Muscle layer of colon (tissue), 2 donors: ENCODE measurements around the gene MARK4.
"Not testable (repeated sequence)": the region's sequence is repeated elsewhere in the genome, so short reads cannot be mapped to it uniquely, and the experiment has no call there.

ENCODE experiments used
- H3K27ac ChIP-seq: one replicate; pipeline ENCODE4 v1.7.0; 2013; ENCODE audit warnings: low read depth, mild to moderate bottlenecking, low read length, moderate library complexity
- H3K27me3 ChIP-seq, 2 donors: one replicate each; pipeline ENCODE4 v1.7.0; 2013; ENCODE audit warnings: low read length in 2 of 2, mild to moderate bottlenecking in 2 of 2; ENCODE audit not compliant: insufficient read depth in 2 of 2, control insufficient read depth in 1 of 2
- H3K36me3 ChIP-seq: one replicate; pipeline ENCODE4 v1.7.0; 2013; ENCODE audit warnings: mild to moderate bottlenecking, low read length; ENCODE audit not compliant: insufficient read depth
- H3K4me1 ChIP-seq: one replicate; pipeline ENCODE4 v1.7.0; 2013; ENCODE audit warnings: mild to moderate bottlenecking, low read length; ENCODE audit not compliant: insufficient read depth
- H3K4me3 ChIP-seq, 2 donors: one replicate each; pipeline ENCODE4 v1.7.0; 2013; ENCODE audit warnings: low read length in 2 of 2, low read depth in 1 of 2, mild to moderate bottlenecking in 1 of 2, moderate library complexity in 1 of 2
- H3K9ac ChIP-seq: one replicate; pipeline ENCODE4 v1.7.0; 2013; ENCODE audit warnings: low read length
- H3K9me3 ChIP-seq: one replicate; pipeline ENCODE4 v1.7.0; 2013; ENCODE audit warnings: mild to moderate bottlenecking, low read length
- donor health status: abdominal sarcoma.
- donor health status: Adenocarcinoma of cecum.

The MARK4 gene

DNA sequence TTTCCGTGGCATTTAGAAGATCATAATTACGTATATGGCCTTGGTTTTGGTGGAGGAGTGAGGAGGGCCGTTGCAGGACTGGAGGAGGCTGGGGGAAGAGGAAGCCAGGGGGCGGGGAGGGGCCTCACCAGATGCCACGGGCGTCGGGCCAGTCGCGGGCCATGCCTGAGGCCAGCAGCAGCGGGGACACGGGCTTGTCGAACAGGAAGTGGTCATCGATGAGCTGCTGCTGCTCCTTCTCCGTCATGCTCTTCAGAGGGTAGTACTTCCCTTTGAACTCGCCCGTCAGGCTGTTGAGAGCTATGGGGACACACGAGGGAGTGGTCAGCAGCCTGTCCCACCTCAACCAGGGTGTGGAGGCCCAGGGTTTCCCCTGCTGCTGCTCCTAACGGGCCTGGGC is 60.5 kb downstream of the MARK4 start:
- Histone ChIP-seq H3K4me1 (no peaks in the 10 kb centered on the region), H3K27ac (no peak overlapping the region), H3K27me3 (no peaks in the 10 kb centered on the region), H3K36me3 (no peaks in the 10 kb centered on the region), H3K9ac (no peak overlapping the region), H3K9me3 (no peaks in the 10 kb centered on the region), H3K4me3 (no peak overlapping the region)

DNA sequence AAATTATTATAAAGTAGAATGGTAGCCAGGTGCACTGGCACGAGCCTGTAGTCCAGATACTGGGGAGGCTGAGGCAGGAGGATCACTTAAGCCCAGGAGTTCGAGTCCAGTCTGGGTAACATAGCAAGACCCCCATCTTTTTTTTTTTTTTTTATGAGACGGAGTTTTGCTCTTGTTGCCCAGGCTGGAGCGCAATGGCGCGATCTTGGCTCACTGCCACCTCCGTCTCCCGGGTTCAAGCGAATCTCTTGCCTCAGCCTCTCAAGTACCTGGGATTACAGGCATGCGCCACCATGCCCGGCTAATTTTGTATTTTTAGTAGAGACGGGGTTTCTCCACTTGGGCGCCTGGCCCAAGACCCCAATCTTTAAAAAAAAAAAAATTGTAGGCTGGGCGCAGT is 61.2 kb downstream of the MARK4 start:
- H3K27me3 ChIP-seq, H3K4me1 ChIP-seq, H3K4me3 ChIP-seq, H3K9ac ChIP-seq, H3K36me3 ChIP-seq, H3K27ac ChIP-seq, H3K9me3 ChIP-seq: not testable (repeated sequence)

DNA sequence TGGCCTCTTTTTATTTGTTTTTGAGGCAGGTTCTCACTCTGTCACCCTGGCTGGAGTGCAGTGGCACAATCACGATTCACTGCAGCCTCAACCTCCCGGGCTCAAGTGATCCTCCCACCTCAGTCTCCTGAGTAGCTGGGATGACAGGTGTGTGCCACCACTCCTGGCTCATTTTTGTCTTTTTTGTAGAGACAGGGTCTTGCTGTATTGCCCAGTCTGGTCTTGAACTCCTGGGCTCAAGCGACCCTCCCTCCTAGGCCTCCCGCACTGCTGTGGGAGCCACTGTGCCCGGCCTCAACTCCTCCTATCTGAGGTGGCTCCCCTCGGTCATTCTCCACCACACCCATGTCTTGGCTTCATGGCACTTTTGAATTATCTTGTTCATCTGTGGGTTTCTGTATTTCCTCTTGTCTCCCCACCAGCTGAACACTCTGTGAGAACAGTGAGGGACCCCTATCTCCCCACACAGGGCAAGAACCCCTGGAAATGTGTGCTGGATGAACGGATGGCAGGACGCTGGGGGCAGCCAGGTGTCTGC is 63.7 kb downstream of the MARK4 start:
- no peaks in the 10 kb centered on the region for H3K4me1 ChIP-seq
- no peaks in the 10 kb centered on the region for H3K9me3 ChIP-seq
- no peak overlapping the region for H3K9ac ChIP-seq
- no peaks in the 10 kb centered on the region for H3K36me3 ChIP-seq
- no peak overlapping the region for H3K27ac ChIP-seq
- H3K4me3 ChIP-seq, result no peak overlapping the region
- no peaks in the 10 kb centered on the region for H3K27me3 ChIP-seq

DNA sequence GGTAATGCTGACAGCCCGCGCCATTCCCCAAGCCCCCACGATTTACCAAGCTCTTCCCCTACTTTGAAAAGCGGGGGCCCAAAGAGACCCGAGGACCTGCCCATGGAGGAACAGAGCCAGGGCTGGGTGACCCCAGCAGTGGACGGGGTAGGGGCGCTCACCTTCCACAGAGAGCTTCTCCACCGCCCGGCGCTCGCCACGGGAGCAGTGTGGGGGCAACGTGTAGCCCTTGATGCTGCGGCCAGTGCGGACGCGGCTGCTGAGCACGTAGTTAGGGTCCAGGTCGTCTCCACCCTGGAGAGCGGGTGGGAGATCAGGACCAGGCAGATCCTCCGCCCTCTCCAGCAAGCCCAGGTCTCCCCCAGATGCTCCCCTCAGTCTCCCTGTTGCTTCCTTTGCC is 64.2 kb downstream of the MARK4 start:
- Histone ChIP-seq H3K4me3 (no peak overlapping the region), H3K27me3 (no peaks in the 10 kb centered on the region), H3K9ac (no peak overlapping the region), H3K9me3 (no peaks in the 10 kb centered on the region), H3K4me1 (no peaks in the 10 kb centered on the region), H3K36me3 (no peaks in the 10 kb centered on the region), H3K27ac (no peak overlapping the region)

DNA sequence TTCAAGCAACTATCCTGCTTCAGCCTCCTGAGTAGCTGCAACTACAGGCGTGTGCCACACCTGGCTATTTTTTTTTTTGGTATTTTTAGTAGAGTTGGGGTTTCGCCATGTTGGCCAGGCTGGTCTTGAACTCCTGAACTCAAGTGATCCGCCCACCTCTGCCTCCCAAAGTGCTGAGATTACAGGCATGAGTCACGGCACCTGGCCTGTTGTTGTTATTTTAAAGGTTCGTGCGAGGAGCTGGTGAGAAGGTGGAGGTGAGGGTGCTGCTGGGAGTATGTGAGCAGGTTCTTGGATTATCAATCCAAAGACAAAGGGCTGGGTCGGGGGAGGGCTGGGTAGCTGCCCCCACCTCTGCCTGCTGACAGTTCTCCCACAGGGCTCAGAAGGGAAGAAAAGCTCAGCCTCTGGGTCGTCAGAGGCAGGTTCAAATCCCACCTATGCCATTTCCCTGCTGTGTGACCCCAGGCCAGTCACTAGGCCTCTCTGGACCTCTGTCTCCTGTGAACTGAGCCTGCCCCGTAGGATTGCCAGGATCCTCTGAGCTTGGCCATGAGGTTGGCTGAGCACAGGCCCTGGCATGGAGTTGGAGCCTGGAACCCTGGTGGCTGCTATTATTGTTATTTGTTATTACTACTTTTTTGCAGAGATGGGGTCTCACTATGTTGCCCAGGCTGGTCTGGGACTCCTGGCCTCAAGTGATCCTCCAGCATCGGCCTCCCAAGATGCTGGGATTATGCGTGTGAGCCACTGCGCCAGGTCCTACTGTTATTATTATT is 70.1 kb downstream of the MARK4 start:
- no peaks in the 10 kb centered on the region for H3K9me3 ChIP-seq
- peaks cover 0 to 15% of the 10 kb centered on the region in 2 donors for H3K27me3 ChIP-seq
- no peaks in the 10 kb centered on the region for H3K36me3 ChIP-seq
- peaks cover 11% of the 10 kb centered on the region for H3K4me1 ChIP-seq
- no peak overlapping the region for H3K4me3 ChIP-seq
- H3K27ac ChIP-seq, result no peak overlapping the region
- no peak overlapping the region for H3K9ac ChIP-seq

DNA sequence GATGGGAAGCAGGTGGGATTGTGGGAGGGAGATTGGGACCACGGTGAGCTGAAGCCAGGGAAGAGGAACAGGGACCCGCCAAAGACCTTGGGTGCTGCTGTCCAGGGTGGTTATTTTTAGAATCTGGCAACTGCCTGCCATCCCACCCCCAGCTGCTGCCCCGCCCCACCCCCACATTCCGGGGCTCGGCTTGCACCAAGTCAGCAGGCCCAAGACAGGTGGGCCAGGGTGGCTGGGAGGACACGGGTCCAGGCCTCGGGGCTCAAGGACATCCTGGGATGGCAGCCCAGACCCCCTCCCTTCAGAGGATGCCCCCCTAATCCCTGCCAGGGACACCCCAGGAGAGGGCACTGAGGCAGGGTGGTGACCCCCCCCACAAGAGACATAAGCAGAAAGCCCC is 70.8 kb downstream of the MARK4 start:
- Histone ChIP-seq H3K36me3 (no peaks in the 10 kb centered on the region), H3K4me3 (no peak overlapping the region), H3K4me1 (peaks cover 11% of the 10 kb centered on the region), H3K9ac (no peak overlapping the region), H3K27me3 (peaks cover 0 to 15% of the 10 kb centered on the region in 2 donors), H3K9me3 (no peaks in the 10 kb centered on the region), H3K27ac (no peak overlapping the region)

DNA sequence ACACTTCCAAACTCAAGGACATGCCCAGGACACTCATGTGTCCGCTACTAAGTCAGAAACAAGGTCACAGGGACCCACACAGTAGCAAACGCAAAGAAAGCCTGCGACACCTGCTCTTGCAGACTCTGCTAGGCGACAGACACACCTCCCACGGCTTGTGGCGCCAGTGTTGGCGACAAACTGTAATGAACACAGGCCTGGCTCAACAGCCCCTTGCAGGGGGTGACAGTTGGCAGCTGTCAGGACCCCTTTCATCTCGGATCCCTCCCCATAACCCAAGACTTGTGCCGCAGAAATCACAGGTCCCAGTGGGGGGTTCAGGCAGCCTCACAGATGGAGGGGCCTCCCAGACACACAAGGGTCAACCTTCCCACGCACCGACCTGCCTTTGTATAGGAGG is 71.2 kb downstream of the MARK4 start:
- no peaks in the 10 kb centered on the region for H3K36me3 ChIP-seq
- H3K27ac ChIP-seq, result no peak overlapping the region
- no peaks in the 10 kb centered on the region for H3K9me3 ChIP-seq
- H3K27me3 ChIP-seq, result peaks cover 0 to 15% of the 10 kb centered on the region in 2 donors
- H3K4me1 ChIP-seq, result peaks cover 11% of the 10 kb centered on the region
- no peak overlapping the region for H3K9ac ChIP-seq
- H3K4me3 ChIP-seq, result no peak overlapping the region

DNA sequence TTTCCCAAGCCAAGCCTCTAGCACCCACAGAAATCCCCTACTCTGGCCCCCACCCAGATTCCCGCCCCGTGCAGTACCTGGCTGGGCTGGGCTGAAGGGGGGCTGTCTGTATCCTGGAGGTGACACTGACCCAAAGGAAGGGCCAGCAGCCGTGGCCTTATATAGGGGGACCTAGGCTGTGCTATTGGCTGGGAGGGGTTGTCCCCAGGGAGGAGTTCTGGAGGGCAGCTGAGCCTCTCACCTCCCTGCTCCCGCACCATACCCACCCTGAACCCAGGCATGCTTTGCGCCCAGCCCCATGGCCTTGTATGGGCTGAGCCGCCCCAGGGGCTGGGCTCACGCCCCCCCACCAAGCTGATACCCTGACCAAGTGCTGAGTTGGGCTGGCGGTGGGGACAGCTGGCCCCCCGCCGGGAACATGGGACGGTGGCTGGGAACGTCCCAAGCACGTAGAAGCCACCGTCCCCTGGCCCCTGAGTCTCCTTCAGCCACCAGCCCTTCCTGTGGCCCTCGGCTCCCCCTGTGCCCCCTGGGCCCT is 71.7 kb downstream of the MARK4 start, which contains the start of gene CKM:
TSS of gene CKM (minus strand) at position 132 of the 538 bp plus-strand sequence. CDS start 3,162 bp downstream, outside the sequence.
- Histone ChIP-seq H3K4me3 (peak within 1 kb of the TSS in 1 of 2 donors; percentile 55), H3K9me3 (no peaks in the 10 kb centered on the region), H3K27ac (peak within 1 kb of the TSS; percentile 82), H3K9ac (no peak within 1 kb of the TSS), H3K36me3 (no peaks in the 10 kb centered on the region), H3K27me3 (peaks cover 0 to 15% of the 10 kb centered on the region in 2 donors), H3K4me1 (peaks cover 11% of the 10 kb centered on the region)

DNA sequence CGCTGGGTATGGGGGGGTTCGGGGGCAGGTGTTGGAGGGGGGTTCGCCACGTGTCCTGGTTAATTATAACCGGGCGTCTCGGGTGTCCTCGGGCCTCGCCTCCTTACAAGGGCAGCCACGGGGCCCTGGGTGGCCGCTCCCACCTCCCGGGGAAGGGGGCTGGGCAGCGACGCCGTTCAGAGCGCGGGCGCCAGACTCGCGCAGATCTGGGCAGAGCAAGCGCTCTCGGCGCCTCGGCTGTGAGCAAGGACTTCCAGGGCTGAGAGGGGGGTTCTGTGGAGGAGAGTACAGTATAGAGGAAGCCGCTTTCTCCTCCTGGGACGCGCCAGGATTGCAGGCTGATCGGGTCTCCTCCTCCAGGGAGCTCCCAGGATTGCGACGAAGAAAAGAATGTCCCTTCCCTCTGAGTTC is 72.6 kb downstream of the MARK4 start:
- Histone ChIP-seq H3K27ac (peak overlapping the region; percentile 82), H3K9ac (peak overlapping the region; percentile 46), H3K4me3 (peak overlapping the region; percentile 48 to 55), H3K4me1 (peaks cover 11% of the 10 kb centered on the region), H3K9me3 (no peaks in the 10 kb centered on the region), H3K36me3 (no peaks in the 10 kb centered on the region), H3K27me3 (peaks cover 0 to 15% of the 10 kb centered on the region in 2 donors)

DNA sequence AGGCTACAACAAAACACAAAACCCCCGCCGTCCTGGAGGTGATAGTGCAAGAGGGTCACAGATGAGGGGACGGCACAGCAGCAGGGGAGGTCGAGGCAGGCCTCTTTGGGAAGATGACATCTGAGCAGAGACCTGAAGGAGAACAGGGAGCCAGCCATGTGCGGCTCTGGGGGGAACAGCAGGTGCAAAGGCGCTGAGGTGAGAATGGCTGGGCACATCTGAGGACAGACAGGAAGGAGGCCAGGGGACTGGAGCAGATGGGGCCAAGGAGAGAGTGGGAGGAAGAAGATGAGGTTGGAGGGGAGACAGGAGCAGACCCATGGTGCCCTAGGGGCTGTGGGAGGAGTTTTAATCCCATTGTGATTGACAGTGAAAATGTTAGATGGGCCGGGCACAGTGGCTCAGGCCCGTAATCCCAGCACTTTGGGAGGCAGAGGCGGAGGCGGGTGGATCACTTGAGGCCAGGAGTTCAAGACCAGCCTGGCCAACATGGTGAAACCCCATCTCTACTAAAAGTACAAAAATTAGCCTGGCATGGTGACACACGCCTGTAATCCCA is 73.4 kb downstream of the MARK4 start:
- peaks cover 11% of the 10 kb centered on the region for H3K4me1 ChIP-seq
- H3K36me3 ChIP-seq, result no peaks in the 10 kb centered on the region
- no peaks in the 10 kb centered on the region for H3K9me3 ChIP-seq
- peak overlapping the region; percentile 48 to 55 for H3K4me3 ChIP-seq
- peak overlapping the region; percentile 46 for H3K9ac ChIP-seq
- H3K27ac ChIP-seq, result peak overlapping the region; percentile 82
- H3K27me3 ChIP-seq, result peaks cover 0 to 15% of the 10 kb centered on the region in 2 donors

DNA sequence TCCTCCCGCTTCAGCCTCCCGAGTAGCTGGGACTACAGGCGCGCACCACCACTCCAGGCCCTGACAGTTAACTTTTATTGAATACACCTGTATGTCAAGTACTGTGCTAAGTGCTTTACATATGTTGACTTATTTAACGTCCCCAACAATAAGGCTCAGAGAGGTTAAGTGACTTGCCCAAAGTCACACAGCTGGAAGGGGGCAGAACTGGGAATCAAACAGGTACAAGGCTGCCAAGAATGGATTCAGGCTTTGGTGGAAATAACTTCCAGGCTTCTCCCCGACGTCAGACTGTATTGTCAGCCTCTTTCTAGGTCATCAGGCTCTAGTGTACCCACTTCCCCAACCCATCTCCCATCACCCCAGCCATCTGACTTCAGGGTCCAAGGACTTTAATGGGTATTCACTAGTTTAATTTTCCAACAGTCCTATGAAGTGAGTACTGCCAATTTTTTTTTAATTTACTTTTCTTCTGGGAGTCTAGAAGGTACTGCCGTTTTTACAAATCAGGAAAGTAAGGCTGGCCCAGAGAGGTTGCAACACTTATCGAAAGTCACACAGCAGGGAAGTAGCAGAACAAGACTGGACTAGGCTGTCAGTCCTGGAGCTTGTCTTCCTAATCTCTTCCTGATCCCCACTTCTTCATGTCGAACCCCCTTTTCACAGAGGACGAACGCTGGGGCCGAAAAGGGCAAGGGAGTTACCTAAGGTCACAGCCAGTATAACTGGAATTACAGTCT is 76.5 kb downstream of the MARK4 start:
- Histone ChIP-seq H3K9ac (no peak overlapping the region), H3K36me3 (no peaks in the 10 kb centered on the region), H3K27ac (no peak overlapping the region), H3K9me3 (no peaks in the 10 kb centered on the region), H3K4me3 (no peak overlapping the region), H3K27me3 (peaks cover 0 to 14% of the 10 kb centered on the region in 2 donors), H3K4me1 (peaks cover 11% of the 10 kb centered on the region)
